Measurements from ENCODE around the gene FCHSD2.

FCHSD2 gene

GRCh38 chr11:72901374-72901773 is 240.7 kb downstream of the FCHSD2 start:
- no peak for TF ChIP-seq CTCF (IDR thresholded peaks at IDR 0.05)
- DNase-seq (ENCODE audit: low spot score): no peak
- Histone ChIP-seq H3K4me3 (no peak overlapping the region), H3K27ac (no peak overlapping the region)

- TF ChIP-seq CTCF (IDR thresholded peaks at IDR 0.05): no peak
- Histone ChIP-seq H3K27ac (no peak overlapping the region), H3K4me3 (no peak overlapping the region)
- no peak for DNase-seq (ENCODE audit: low spot score)
Measured at GRCh38 chr11:72900013-72900412, 242.1 kb downstream of the FCHSD2 start.

GRCh38 chr11:72899238-72899637 is 242.9 kb downstream of the FCHSD2 start:
- DNase-seq (ENCODE audit: low spot score): no peak
- Histone ChIP-seq H3K27ac (no peak overlapping the region), H3K4me3 (no peak overlapping the region)
- no peak for TF ChIP-seq CTCF (IDR thresholded peaks at IDR 0.05)

- no peak for DNase-seq (ENCODE audit: low spot score)
- Histone ChIP-seq H3K4me3 (no peak overlapping the region), H3K27ac (no peak overlapping the region)
- TF ChIP-seq CTCF (IDR thresholded peaks at IDR 0.05): no peak
Measured at GRCh38 chr11:72897506-72897905, 244.6 kb downstream of the FCHSD2 start.

- TF ChIP-seq CTCF (IDR thresholded peaks at IDR 0.05): no peak
- H3K27ac ChIP-seq: no peak overlapping the region
- no peak for DNase-seq (ENCODE audit: low spot score)
- no peak overlapping the region for H3K4me3 ChIP-seq
Measured at GRCh38 chr11:72896431-72896830, 245.7 kb downstream of the FCHSD2 start.

- TF ChIP-seq CTCF (IDR thresholded peaks at IDR 0.05): no peak
- Histone ChIP-seq H3K27ac (no peak overlapping the region), H3K4me3 (no peak overlapping the region)
- DNase-seq (ENCODE audit: low spot score): no peak
Measured at GRCh38 chr11:72890881-72891280, 251.2 kb downstream of the FCHSD2 start.

GRCh38 chr11:72886619-72887018 is 255.5 kb downstream of the FCHSD2 start:
- Histone ChIP-seq H3K4me3 (no peak overlapping the region), H3K27ac (peak overlapping the region in 1 of 2 donors; percentile 17)
- DNase-seq (ENCODE audit: low spot score): no peak
- no peak for TF ChIP-seq CTCF (IDR thresholded peaks at IDR 0.05)
